ENCODE measurements around the gene RBBP5. TPM values are rescaled to one million over a fixed set of nuclear protein-coding genes. Genes with fewer than 3 reads are reported as not detected.

The RBBP5 gene
- total RNA-seq, 2 donors from 2014 or later, result 5.6 to 9.3 TPM

- 15 to 32% methylated on average over 4 to 5 of the region's 5 CpGs for WGBS, 2 donors
- intact Hi-C loops (cut with DNase I), result no loop called here
- no peak for ATAC-seq
- Histone ChIP-seq H3K27ac (no peak overlapping the region), H3K27me3 (peaks cover 0 to 3% of the 10 kb centered on the region in 2 donors), H3K9me3 (no peaks in the 10 kb centered on the region), H3K36me3 (replicated peaks in 1 of 2; ENCODE audit: insufficient read depth in 1 of 2, low read depth in 2 of 2) (no peaks in the 10 kb centered on the region), H3K4me3 (no peak overlapping the region), H3K4me1 (peaks cover 5% of the 10 kb centered on the region)
- DNase-seq, result no peak
- TF ChIP-seq POLR2A (IDR thresholded peaks at IDR 0.05) (no peak), CTCF (IDR thresholded peaks at IDR 0.05) (no peak)
These were observed 77.0 kb downstream of the RBBP5 start for GRCh38 chr1:205044741-205045140.

- TF ChIP-seq POLR2A (IDR thresholded peaks at IDR 0.05) (no peak), CTCF (IDR thresholded peaks at IDR 0.05) (no peak)
- H3K27ac ChIP-seq, result no peak overlapping the region
- WGBS, 2 donors, result 25 to 33% methylated on average over 4 of the region's 4 CpGs
- no peaks in the 10 kb centered on the region for H3K4me1 ChIP-seq
- peaks cover 0 to 3% of the 10 kb centered on the region in 2 donors for H3K27me3 ChIP-seq
- intact Hi-C loops (cut with DNase I), result no loop called here
- DNase-seq, result no peak
- H3K9me3 ChIP-seq, result no peaks in the 10 kb centered on the region
- no peak for ATAC-seq
- H3K4me3 ChIP-seq, result no peak overlapping the region
- no peaks in the 10 kb centered on the region for H3K36me3 ChIP-seq (replicated peaks in 1 of 2; ENCODE audit: insufficient read depth in 1 of 2, low read depth in 2 of 2)
These were observed 77.9 kb downstream of the RBBP5 start for GRCh38 chr1:205043866-205044265.

GRCh38 chr1:205042911-205043806 lies 78.6 kb downstream of the RBBP5 start, which contains the start of gene CNTN2:
CNTN2 (plus strand) TSS chr1:205043212; CDS start chr1:205053186, 9,974 bp downstream.
- TF ChIP-seq CTCF (IDR thresholded peaks at IDR 0.05) (no peak), POLR2A (IDR thresholded peaks at IDR 0.05) (no peak)

GRCh38 chr1:205041998-205042910 lies 79.5 kb downstream of the RBBP5 start:
- Histone ChIP-seq H3K4me1 (no peaks in the 10 kb centered on the region), H3K4me3 (no peak overlapping the region), H3K27me3 (peaks cover 0 to 3% of the 10 kb centered on the region in 2 donors), H3K9me3 (no peaks in the 10 kb centered on the region), H3K36me3 (replicated peaks in 1 of 2; ENCODE audit: insufficient read depth in 1 of 2, low read depth in 2 of 2) (no peaks in the 10 kb centered on the region), H3K27ac (no peak overlapping the region)
- ATAC-seq (no peak), DNase-seq (no peak)
- intact Hi-C loops (cut with DNase I), result no loop called here
- 26 to 60% methylated on average over 7 to 16 of the region's 16 CpGs for WGBS, 2 donors
- no peak for TF ChIP-seq CTCF (IDR thresholded peaks at IDR 0.05)
- no peak for TF ChIP-seq POLR2A (IDR thresholded peaks at IDR 0.05)

More at GRCh38 chr1:205042911-205043806, 78.6 kb downstream of the RBBP5 start, which contains the start of gene CNTN2:
- no peak within 1 kb of the TSS for H3K27ac ChIP-seq
- intact Hi-C loops (cut with DNase I), result no loop called here
- DNase-seq (no peak), ATAC-seq (no peak)
- WGBS, 2 donors, result 9 to 10% methylated on average over 12 to 53 of the region's 53 CpGs
- H3K36me3 ChIP-seq (replicated peaks in 1 of 2; ENCODE audit: insufficient read depth in 1 of 2, low read depth in 2 of 2), result no peaks in the 10 kb centered on the region
- H3K9me3 ChIP-seq, result no peaks in the 10 kb centered on the region
- no peak within 1 kb of the TSS for H3K4me3 ChIP-seq
- no peaks in the 10 kb centered on the region for H3K4me1 ChIP-seq
- peaks cover 0 to 3% of the 10 kb centered on the region in 2 donors for H3K27me3 ChIP-seq
